DMS153 treated with DMSO at 0.1 percent for 48 hours (cell line): ENCODE data around the gene ACAP2.
"Not testable (repeated sequence)": the region's sequence is repeated elsewhere in the genome, so short reads cannot be mapped to it uniquely, and the experiment has no call there.

Source experiments
- DNase-seq: peaks from one replicate; lab custom pipeline; 2025; ENCODE audit not compliant: unreplicated experiment; lab: John Stamatoyannopoulos, UW

The ACAP2 gene

GRCh38 chr3:195394024-195394423, 48.8 kb downstream of the ACAP2 start:
- DNase-seq, result no peak

GRCh38 chr3:195388380-195388779, 54.4 kb downstream of the ACAP2 start:
- DNase-seq, result no peak

- no peak for DNase-seq
Observed at GRCh38 chr3:195386739-195387138, 56.1 kb downstream of the ACAP2 start.

- DNase-seq, result no peak
Observed at GRCh38 chr3:195385526-195385925, 57.3 kb downstream of the ACAP2 start.

GRCh38 chr3:195384952-195385351, 57.9 kb downstream of the ACAP2 start:
- no peak for DNase-seq

GRCh38 chr3:195372220-195372619, 70.6 kb downstream of the ACAP2 start:
- no peak for DNase-seq

GRCh38 chr3:195366200-195366925, 76.5 kb downstream of the ACAP2 start:
- DNase-seq, result no peak

GRCh38 chr3:195365371-195365770, 77.4 kb downstream of the ACAP2 start:
- DNase-seq, result no peak

GRCh38 chr3:195357797-195358196, 85.0 kb downstream of the ACAP2 start:
- DNase-seq, result not testable (repeated sequence)

- DNase-seq, result no peak
Observed at GRCh38 chr3:195356151-195357086, 86.4 kb downstream of the ACAP2 start.

- DNase-seq, result not testable (repeated sequence)
Observed at GRCh38 chr3:195354009-195354408, 88.8 kb downstream of the ACAP2 start.

- DNase-seq, result no peak
Observed at GRCh38 chr3:195352895-195353488, 89.8 kb downstream of the ACAP2 start.

- no peak for DNase-seq
Observed at GRCh38 chr3:195348426-195349115, 94.2 kb downstream of the ACAP2 start.

- no peak for DNase-seq
Observed at GRCh38 chr3:195337747-195338146, 105.1 kb downstream of the ACAP2 start.

- no peak for DNase-seq
Observed at GRCh38 chr3:195334967-195335366, 107.9 kb downstream of the ACAP2 start.

- no peak for DNase-seq
Observed at GRCh38 chr3:195319060-195319459, 123.8 kb downstream of the ACAP2 start.

- no peak for DNase-seq
Observed at GRCh38 chr3:195312714-195313113, 130.1 kb downstream of the ACAP2 start.

- DNase-seq, result no peak
Observed at GRCh38 chr3:195307711-195308110, 135.1 kb downstream of the ACAP2 start.

GRCh38 chr3:195306369-195306768, 136.5 kb downstream of the ACAP2 start:
- no peak for DNase-seq

GRCh38 chr3:195302431-195302830, 140.4 kb downstream of the ACAP2 start:
- DNase-seq, result no peak

GRCh38 chr3:195297446-195297845, 145.4 kb downstream of the ACAP2 start:
- DNase-seq, result no peak
